Upper lobe of left lung (tissue), 6 donors: ENCODE measurements around the gene PDCL2. TPM values are rescaled to one million over a fixed set of nuclear protein-coding genes. Genes with fewer than 3 reads are reported as not detected.

Experiments
- ATAC-seq, 2 donors: fragments of 200-7000 bp; cut with Tn5 transposase; one replicate each; pipeline ENCODE4 v1.9.1; 2022; ENCODE audit warnings: mild to moderate bottlenecking in 2 of 2, moderate library complexity in 2 of 2; ENCODE audit not compliant: low FRiP score in 2 of 2
- DNase-seq, 2 donors: peaks; one replicate each; pipeline ENCODE4 v3.0.0-alpha.2; 2019 to 2020
- H3K27ac ChIP-seq, 4 donors: fragments of 200-600 bp; sonication (generic); one replicate each; pipeline ENCODE4 v1.5.1; 2016 to 2019
- H3K27me3 ChIP-seq, 4 donors: fragments of 200-600 bp; sonication (generic); one replicate each; pipeline ENCODE4 v1.5.1; 2017 to 2019
- H3K36me3 ChIP-seq, 4 donors: fragments of 200-600 bp; sonication (generic); one replicate each; pipeline ENCODE4 v1.5.1; 2016 to 2019
- H3K4me1 ChIP-seq, 4 donors: fragments of 200-600 bp; sonication (generic); one replicate each; pipeline ENCODE4 v1.5.1; 2018 to 2019
- H3K4me3 ChIP-seq, 4 donors: fragments of 200-600 bp; sonication (generic); one replicate each; pipeline ENCODE4 v1.5.1; 2017 to 2019; ENCODE audit warnings: mild to moderate bottlenecking in 2 of 4, moderate library complexity in 1 of 4
- H3K9me3 ChIP-seq, 4 donors: fragments of 200-600 bp; sonication (generic); one replicate each; pipeline ENCODE4 v1.5.1; 2018 to 2019
- EP300 ChIP-seq, 4 donors: sonication (generic); formaldehyde crosslinking; IDR thresholded peaks; one replicate each; pipeline ENCODE4 v1.5.1; 2017; ENCODE audit warnings: antibody characterized with exemption in 4 of 4, control low read depth in 2 of 4
- POLR2A ChIP-seq, 4 donors: fragments of 450-650 bp; IDR thresholded peaks; one replicate each; pipeline ENCODE4 v1.5.1; 2016 to 2017; ENCODE audit warnings: antibody characterized with exemption in 4 of 4, mild to moderate bottlenecking in 2 of 4
- POLR2AphosphoS5 ChIP-seq, 2 donors: sonication (generic); formaldehyde crosslinking; IDR thresholded peaks; one replicate each; pipeline ENCODE4 v1.5.1; 2017; ENCODE audit warnings: antibody characterized with exemption in 2 of 2
- WGBS, 2 donors: methylation state at CpG; one replicate each; pipeline ENCODE4 v1.1.5; 2017 to 2018; 5-methylcytosine and 5-hydroxymethylcytosine counted together
- total RNA-seq, 6 donors: library from RNA; depleted of rRNA in 4 of 6; stranded (reverse); fragments of >200 nt in 4 of 6; gene quantifications; one replicate each; pipeline versions ENCODE4 v1.1.0 to v1.2.1, GENCODE V29; 2016 to 2021
- TF ChIP-seq, protein P1 (sequence below), 6 experiments: fragments of 450-650 bp in 4 of 6; fragments of 200-600 bp in 2 of 6; sonication (generic) in 2 of 6; IDR thresholded peaks; one replicate each; pipeline ENCODE4 v1.5.1; 2016 to 2019; ENCODE audit warnings: antibody characterized with exemption in 6 of 6
- donor health status: DM: no; HTN: no; CAD: no; lungs with moderate emphysema.
- donor health status: DM: no; HTN: yes; CAD: no; lungs with severe emphysema.

The PDCL2 gene, protein sequence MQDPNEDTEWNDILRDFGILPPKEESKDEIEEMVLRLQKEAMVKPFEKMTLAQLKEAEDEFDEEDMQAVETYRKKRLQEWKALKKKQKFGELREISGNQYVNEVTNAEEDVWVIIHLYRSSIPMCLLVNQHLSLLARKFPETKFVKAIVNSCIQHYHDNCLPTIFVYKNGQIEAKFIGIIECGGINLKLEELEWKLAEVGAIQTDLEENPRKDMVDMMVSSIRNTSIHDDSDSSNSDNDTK
- not detected for total RNA-seq

DNA sequence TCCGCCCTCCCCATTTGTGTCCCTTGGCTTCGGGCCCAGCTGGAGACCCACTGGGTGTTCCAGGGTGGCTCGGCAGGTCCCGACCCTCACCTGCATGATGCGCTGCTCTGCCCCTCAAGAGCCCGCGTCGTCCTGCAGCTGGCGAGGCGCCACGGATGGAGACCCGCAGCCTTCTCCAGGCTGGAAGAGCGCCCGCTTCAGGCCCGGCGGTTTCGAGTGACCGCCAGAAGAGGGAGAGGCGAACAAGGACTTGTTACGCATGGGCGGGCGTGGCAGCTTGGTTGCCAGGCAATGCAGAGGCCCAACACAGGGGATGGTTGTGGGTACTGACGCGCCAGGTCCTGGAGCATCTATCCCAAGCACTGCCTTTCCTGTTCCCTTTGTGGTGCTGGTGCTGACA, at the start of gene PDCL2:
PDCL2 (minus strand) TSS at position 232 of the 400 bp plus-strand sequence; CDS start at position 96, 136 bp downstream.
- no peak for TF ChIP-seq POLR2AphosphoS5 (IDR thresholded peaks at IDR 0.05)
- TF ChIP-seq, protein P1, sequence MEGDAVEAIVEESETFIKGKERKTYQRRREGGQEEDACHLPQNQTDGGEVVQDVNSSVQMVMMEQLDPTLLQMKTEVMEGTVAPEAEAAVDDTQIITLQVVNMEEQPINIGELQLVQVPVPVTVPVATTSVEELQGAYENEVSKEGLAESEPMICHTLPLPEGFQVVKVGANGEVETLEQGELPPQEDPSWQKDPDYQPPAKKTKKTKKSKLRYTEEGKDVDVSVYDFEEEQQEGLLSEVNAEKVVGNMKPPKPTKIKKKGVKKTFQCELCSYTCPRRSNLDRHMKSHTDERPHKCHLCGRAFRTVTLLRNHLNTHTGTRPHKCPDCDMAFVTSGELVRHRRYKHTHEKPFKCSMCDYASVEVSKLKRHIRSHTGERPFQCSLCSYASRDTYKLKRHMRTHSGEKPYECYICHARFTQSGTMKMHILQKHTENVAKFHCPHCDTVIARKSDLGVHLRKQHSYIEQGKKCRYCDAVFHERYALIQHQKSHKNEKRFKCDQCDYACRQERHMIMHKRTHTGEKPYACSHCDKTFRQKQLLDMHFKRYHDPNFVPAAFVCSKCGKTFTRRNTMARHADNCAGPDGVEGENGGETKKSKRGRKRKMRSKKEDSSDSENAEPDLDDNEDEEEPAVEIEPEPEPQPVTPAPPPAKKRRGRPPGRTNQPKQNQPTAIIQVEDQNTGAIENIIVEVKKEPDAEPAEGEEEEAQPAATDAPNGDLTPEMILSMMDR (IDR thresholded peaks at IDR 0.05), result no peak
- no peak for TF ChIP-seq EP300 (IDR thresholded peaks at IDR 0.05)
- no peak for TF ChIP-seq POLR2A (IDR thresholded peaks at IDR 0.05)
- Histone ChIP-seq H3K4me3 (no peak within 1 kb of the TSS), H3K9me3 (peaks cover 0 to 5% (median 2%) of the 10 kb centered on the region in 4 donors), H3K4me1 (no peaks in the 10 kb centered on the region), H3K27ac (no peak within 1 kb of the TSS), H3K27me3 (no peaks in the 10 kb centered on the region), H3K36me3 (no peaks in the 10 kb centered on the region)
- ATAC-seq (no peak), DNase-seq (peak in 1 of 2 donors; percentile 76)
- WGBS, 2 donors, result 92 to 95% methylated on average over 8 to 24 of the region's 24 CpGs

DNA sequence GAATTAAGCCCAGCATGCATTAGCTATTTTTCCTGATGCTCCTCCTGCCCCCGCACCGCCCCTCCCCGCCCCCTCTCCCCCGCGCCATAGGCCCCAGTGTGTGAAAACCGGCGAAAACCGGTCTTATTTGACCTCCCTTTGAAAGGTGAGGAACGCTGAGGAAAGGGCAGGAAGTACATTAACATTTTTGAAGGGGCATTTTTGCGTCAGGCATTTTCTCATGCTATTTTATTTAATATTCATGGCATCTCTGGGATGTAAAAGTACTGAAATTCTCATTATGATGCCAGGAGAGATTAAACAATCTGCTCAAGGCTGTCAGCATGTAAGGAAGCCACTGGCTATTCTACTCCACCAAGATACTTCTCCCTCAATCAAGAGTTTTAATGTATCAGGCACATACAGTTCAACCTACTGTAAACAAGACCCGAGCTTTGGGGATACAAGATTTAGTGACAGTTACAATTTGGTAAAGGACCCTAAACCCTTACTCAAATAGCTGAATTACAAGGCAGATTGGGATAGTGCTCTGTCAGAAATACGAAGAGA, 45.3 kb upstream of the PDCL2 start:
- ATAC-seq, result no peak
- H3K27me3 ChIP-seq, result peaks cover 0 to 21% (median 10%) of the 10 kb centered on the region in 4 donors

DNA sequence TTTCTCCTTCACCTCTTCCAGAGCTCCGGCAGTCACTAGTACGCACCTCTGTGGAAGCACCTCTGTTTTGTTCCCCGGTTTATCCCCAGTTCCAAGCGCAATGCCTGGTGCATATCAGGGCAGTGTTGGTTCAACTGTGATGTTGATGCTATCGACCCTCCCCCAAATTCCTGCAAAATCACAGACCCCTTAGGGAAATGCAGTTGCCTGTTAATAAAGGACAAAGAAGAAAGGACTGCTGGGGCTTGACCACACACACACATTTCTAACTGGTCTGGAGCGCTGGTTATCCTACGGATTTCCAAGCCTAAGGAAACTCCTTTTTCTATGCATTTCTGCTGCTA, 44.6 kb upstream of the PDCL2 start:
- DNase-seq (no peak), ATAC-seq (peak in 1 of 2 donors; percentile 4)
- H3K27me3 ChIP-seq, result peaks cover 0 to 21% (median 10%) of the 10 kb centered on the region in 4 donors
- no peaks in the 10 kb centered on the region for H3K9me3 ChIP-seq
- H3K4me1 ChIP-seq, result peaks cover 17 to 20% (median 19%) of the 10 kb centered on the region in 4 donors
- no peak for TF ChIP-seq POLR2AphosphoS5 (IDR thresholded peaks at IDR 0.05)
- TF ChIP-seq EP300 (IDR thresholded peaks at IDR 0.05), result no peak
- TF ChIP-seq POLR2A (IDR thresholded peaks at IDR 0.05), result no peak
- TF ChIP-seq, protein P1 (IDR thresholded peaks at IDR 0.05), result no peak
- peak overlapping the region in 3 of 4 donors; percentile 31 to 56 (median 48) for H3K4me3 ChIP-seq
- no peaks in the 10 kb centered on the region for H3K36me3 ChIP-seq
- H3K27ac ChIP-seq, result no peak overlapping the region
- WGBS, 2 donors, result 13 to 16% methylated on average over 5 to 7 of the region's 7 CpGs

More for the DNA sequence above, 45.3 kb upstream of the PDCL2 start:
- WGBS, 2 donors, result 21 to 27% methylated on average over 10 to 12 of the region's 12 CpGs
- TF ChIP-seq, protein P1 (IDR thresholded peaks at IDR 0.05), result no peak
- TF ChIP-seq POLR2AphosphoS5 (IDR thresholded peaks at IDR 0.05) (no peak), EP300 (IDR thresholded peaks at IDR 0.05) (no peak), POLR2A (IDR thresholded peaks at IDR 0.05) (no peak)
- no peaks in the 10 kb centered on the region for H3K36me3 ChIP-seq
- H3K4me3 ChIP-seq, result no peak overlapping the region
- H3K4me1 ChIP-seq, result peaks cover 17 to 20% (median 19%) of the 10 kb centered on the region in 4 donors
- H3K27ac ChIP-seq, result no peak overlapping the region
- no peak for DNase-seq
- no peaks in the 10 kb centered on the region for H3K9me3 ChIP-seq

DNA sequence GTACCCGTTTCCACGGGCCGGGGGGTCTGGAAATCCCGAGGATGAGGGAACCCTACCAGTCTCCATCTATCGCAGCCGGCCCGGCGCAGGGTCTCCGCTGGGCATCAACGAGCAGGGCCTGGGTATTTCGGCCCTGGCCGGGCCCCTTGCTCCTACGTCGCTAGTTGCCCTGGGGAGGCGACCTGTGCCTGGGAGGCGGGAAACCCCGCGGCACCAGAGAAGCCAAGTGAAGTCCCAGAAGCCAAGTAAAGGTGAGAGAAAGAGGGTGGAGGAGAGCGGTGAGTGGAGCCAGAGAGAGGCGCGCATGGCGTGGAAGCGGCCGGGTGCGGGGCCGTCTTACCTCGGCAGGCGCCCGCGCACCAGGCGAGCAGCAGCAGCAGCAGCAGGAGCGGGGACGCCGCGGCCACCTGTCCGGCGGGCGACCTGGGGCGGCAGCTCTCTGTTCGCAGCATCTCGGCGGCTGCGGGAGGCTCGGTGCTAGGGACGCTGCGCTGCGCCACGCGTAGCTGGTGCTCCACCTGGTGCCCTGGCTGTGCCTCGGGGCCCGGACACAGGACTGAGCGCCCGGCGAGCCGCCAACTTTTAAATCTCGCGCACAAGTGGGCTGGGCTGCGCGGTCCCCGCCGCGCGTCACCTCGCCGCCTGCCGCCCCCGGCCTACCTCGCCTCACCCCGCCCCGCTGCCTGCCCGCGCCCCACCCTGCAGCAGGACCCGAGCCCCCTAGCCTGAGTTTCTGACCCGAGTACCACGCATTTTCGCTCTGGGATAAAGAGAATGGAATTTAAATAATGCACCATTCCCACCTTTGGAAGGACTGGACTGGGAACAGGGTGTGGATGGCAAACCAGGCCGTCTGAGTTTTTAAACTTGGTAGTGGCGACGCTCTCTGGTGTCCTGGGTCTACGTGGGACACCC, 44.0 kb upstream of the PDCL2 start, which contains the start of gene NMU:
NMU (minus strand) TSS at position 558 of the 915 bp plus-strand sequence; CDS start at position 452, 106 bp downstream.
- Histone ChIP-seq H3K27me3 (peaks cover 0 to 21% (median 10%) of the 10 kb centered on the region in 4 donors), H3K4me3 (peak within 1 kb of the TSS; percentile 27 to 56 (median 40)), H3K36me3 (no peaks in the 10 kb centered on the region), H3K9me3 (no peaks in the 10 kb centered on the region), H3K4me1 (peaks cover 17 to 20% (median 19%) of the 10 kb centered on the region in 4 donors), H3K27ac (no peak within 1 kb of the TSS)
- WGBS, 2 donors, result 1 to 2% methylated on average over 46 to 52 of the region's 80 CpGs
- ATAC-seq, result peak; percentile 82
- peak; percentile 66 to 90 for DNase-seq
- TF ChIP-seq, protein P1 (IDR thresholded peaks at IDR 0.05), result peak in 3 of 6 experiments; percentile 26 to 33 (median 33)
- TF ChIP-seq POLR2A (IDR thresholded peaks at IDR 0.05), result no peak
